GM21529 (cell line): ENCODE data around the gene FOS.
A peak's percentile ranks its signal among the peaks of the same experiment; 100 is the strongest.
"Not testable (repeated sequence)": the region's sequence is repeated elsewhere in the genome, so short reads cannot be mapped to it uniquely, and the experiment has no call there.

Experiments used
- ATAC-seq: cut with Tn5 transposase; IDR thresholded peaks from one replicate; pipeline ENCODE4 v1.9.1; 2021; ENCODE audit not compliant: unreplicated experiment

Gene FOS

GRCh38 chr14:75278422-75279152 lies at the start of gene FOS:
FOS (plus strand) TSS chr14:75278828; CDS start chr14:75278983, 155 bp downstream.
- peak; percentile 75 for ATAC-seq

- ATAC-seq: no peak
Observed at GRCh38 chr14:75229661-75230139, 48.9 kb upstream of the FOS start.

- peak; percentile 64 for ATAC-seq
Observed at GRCh38 chr14:75230140-75230792, 48.4 kb upstream of the FOS start.

GRCh38 chr14:75231320-75231719 lies 47.3 kb upstream of the FOS start:
- no peak for ATAC-seq

GRCh38 chr14:75232191-75232590 lies 46.4 kb upstream of the FOS start:
- ATAC-seq: no peak

GRCh38 chr14:75232597-75232996 lies 46.0 kb upstream of the FOS start:
- ATAC-seq: no peak

GRCh38 chr14:75234173-75235115 lies 44.2 kb upstream of the FOS start:
- ATAC-seq: no peak

GRCh38 chr14:75235198-75235597 lies 43.4 kb upstream of the FOS start:
- ATAC-seq: not testable (repeated sequence)

GRCh38 chr14:75236467-75236866 lies 42.2 kb upstream of the FOS start:
- ATAC-seq: no peak

GRCh38 chr14:75236901-75237419 lies 41.7 kb upstream of the FOS start:
- ATAC-seq: no peak

- ATAC-seq: no peak
Observed at GRCh38 chr14:75238756-75239455, 39.7 kb upstream of the FOS start.

GRCh38 chr14:75240781-75241180 lies 37.8 kb upstream of the FOS start:
- no peak for ATAC-seq

- ATAC-seq: no peak
Observed at GRCh38 chr14:75242546-75243273, 35.9 kb upstream of the FOS start.

GRCh38 chr14:75244121-75244520 lies 34.5 kb upstream of the FOS start:
- no peak for ATAC-seq

- no peak for ATAC-seq
Observed at GRCh38 chr14:75246546-75247285, 31.9 kb upstream of the FOS start.

GRCh38 chr14:75247286-75247922 lies 31.2 kb upstream of the FOS start:
- ATAC-seq: no peak

- ATAC-seq: no peak
Observed at GRCh38 chr14:75247939-75248338, 30.7 kb upstream of the FOS start.

GRCh38 chr14:75249251-75249957 lies 29.2 kb upstream of the FOS start:
- ATAC-seq: peak; percentile 90
